HG02798 (cell line): ENCODE results near the gene ARFRP1.
"Not testable (repeated sequence)": the region's sequence is repeated elsewhere in the genome, so short reads cannot be mapped to it uniquely, and the experiment has no call there.

Source experiments
- ATAC-seq: cut with Tn5 transposase; IDR thresholded peaks from one replicate; pipeline ENCODE4 v1.9.1; 2021; ENCODE audit warnings: mild to moderate bottlenecking; ENCODE audit not compliant: unreplicated experiment, poor library complexity

ARFRP1 gene

GRCh38 chr20:63659370-63659769 lies 48.4 kb downstream of the ARFRP1 start:
- no peak for ATAC-seq

GRCh38 chr20:63658749-63659187 lies 49.0 kb downstream of the ARFRP1 start:
- ATAC-seq, result peak; percentile 21

GRCh38 chr20:63657937-63658748 lies 49.6 kb downstream of the ARFRP1 start, which contains the start of gene RTEL1:
Gene RTEL1 (plus strand): TSS chr20:63658312. CDS start chr20:63659403, 1,091 bp downstream.
- peak; percentile 86 for ATAC-seq

- ATAC-seq, result peak; percentile 1
These were observed 50.4 kb downstream of the ARFRP1 start for GRCh38 chr20:63657260-63657936.

GRCh38 chr20:63656451-63656850 lies 51.3 kb downstream of the ARFRP1 start:
- no peak for ATAC-seq

GRCh38 chr20:63655249-63655648 lies 52.5 kb downstream of the ARFRP1 start:
- ATAC-seq, result no peak

GRCh38 chr20:63653974-63654668 lies 53.7 kb downstream of the ARFRP1 start:
- ATAC-seq, result no peak

GRCh38 chr20:63653041-63653973 lies 54.5 kb downstream of the ARFRP1 start, which contains the start of gene STMN3:
Gene STMN3 (minus strand): TSS chr20:63653424. CDS start chr20:63653345, 79 bp downstream.
- ATAC-seq, result no peak

GRCh38 chr20:63652192-63652980 lies 55.4 kb downstream of the ARFRP1 start:
- no peak for ATAC-seq

- no peak for ATAC-seq
These were observed 55.9 kb downstream of the ARFRP1 start for GRCh38 chr20:63651942-63652191.

GRCh38 chr20:63650486-63650885 lies 57.3 kb downstream of the ARFRP1 start:
- not testable (repeated sequence) for ATAC-seq

- ATAC-seq, result no peak
These were observed 58.7 kb downstream of the ARFRP1 start for GRCh38 chr20:63648895-63649589.
